PC-3 (cell line): ENCODE data around the gene SPTSSB.

Source experiments
- EZH2 ChIP-seq: fragments of 300-600 bp; sonication (generic); IDR thresholded peaks from one replicate; pipeline ENCODE4 v1.6.1; 2017; ENCODE audit warnings: antibody characterized with exemption, mild to moderate bottlenecking, low read length; ENCODE audit not compliant: unreplicated experiment
- TF ChIP-seq, protein P1 (sequence below): fragments of 300-600 bp; sonication (generic); conservative IDR thresholded peaks from 2 replicates; pipeline ENCODE4 v1.5.1; 2017; ENCODE audit warnings: antibody characterized with exemption, low read depth, mild to moderate bottlenecking, low read length

DNA sequence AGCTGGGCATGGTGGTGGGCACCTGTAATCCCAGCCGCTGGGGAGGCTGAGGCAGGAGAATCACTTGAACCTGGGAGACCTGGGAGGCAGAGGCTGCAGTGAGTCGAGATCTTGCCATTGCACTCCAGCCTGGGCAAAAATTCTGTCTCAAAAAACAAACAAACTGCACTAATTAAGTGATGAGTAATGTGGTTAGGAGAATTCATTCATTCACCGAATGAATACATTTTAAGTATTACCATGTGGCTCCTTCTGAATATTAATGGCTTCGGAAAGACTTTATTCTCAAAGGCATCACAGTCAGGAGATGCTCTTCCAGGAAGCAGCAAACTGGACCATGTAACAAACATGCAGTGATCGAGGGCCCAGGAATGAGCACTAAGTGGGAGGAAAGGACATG lies 23.6 kb downstream of the SPTSSB start:
- TF ChIP-seq, protein P1, sequence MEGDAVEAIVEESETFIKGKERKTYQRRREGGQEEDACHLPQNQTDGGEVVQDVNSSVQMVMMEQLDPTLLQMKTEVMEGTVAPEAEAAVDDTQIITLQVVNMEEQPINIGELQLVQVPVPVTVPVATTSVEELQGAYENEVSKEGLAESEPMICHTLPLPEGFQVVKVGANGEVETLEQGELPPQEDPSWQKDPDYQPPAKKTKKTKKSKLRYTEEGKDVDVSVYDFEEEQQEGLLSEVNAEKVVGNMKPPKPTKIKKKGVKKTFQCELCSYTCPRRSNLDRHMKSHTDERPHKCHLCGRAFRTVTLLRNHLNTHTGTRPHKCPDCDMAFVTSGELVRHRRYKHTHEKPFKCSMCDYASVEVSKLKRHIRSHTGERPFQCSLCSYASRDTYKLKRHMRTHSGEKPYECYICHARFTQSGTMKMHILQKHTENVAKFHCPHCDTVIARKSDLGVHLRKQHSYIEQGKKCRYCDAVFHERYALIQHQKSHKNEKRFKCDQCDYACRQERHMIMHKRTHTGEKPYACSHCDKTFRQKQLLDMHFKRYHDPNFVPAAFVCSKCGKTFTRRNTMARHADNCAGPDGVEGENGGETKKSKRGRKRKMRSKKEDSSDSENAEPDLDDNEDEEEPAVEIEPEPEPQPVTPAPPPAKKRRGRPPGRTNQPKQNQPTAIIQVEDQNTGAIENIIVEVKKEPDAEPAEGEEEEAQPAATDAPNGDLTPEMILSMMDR = no peak
- no peak for TF ChIP-seq EZH2
